ENCODE results near the gene USP17L21. TPM values are rescaled to one million over a fixed set of nuclear protein-coding genes. Genes with fewer than 3 reads are reported as not detected.
"Not testable (repeated sequence)": the region's sequence is repeated elsewhere in the genome, so short reads cannot be mapped to it uniquely, and the experiment has no call there.

USP17L21 gene, protein sequence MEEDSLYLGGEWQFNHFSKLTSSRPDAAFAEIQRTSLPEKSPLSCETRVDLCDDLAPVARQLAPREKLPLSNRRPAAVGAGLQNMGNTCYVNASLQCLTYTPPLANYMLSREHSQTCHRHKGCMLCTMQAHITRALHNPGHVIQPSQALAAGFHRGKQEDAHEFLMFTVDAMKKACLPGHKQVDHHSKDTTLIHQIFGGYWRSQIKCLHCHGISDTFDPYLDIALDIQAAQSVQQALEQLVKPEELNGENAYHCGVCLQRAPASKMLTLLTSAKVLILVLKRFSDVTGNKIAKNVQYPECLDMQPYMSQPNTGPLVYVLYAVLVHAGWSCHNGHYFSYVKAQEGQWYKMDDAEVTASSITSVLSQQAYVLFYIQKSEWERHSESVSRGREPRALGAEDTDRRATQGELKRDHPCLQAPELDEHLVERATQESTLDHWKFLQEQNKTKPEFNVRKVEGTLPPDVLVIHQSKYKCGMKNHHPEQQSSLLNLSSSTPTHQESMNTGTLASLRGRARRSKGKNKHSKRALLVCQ
- not detected for total RNA-seq
- polyA plus RNA-seq, result not detected
- long read RNA-seq, donor 1, result 0 reads
- long read RNA-seq, donor 2, result 0 reads
- long read RNA-seq, donor 3, result 0 reads
- long read RNA-seq, donor 4, result 0 reads
- long read RNA-seq, donor 5, result 0 reads
- long read RNA-seq, donor 6, result 0 reads
- long read RNA-seq, donor 7, result 0 reads
- long read RNA-seq, donor 8, result 0 reads
- long read RNA-seq, donor 9, result 0 reads
- long read RNA-seq, donor 10, result 0 reads

DNA sequence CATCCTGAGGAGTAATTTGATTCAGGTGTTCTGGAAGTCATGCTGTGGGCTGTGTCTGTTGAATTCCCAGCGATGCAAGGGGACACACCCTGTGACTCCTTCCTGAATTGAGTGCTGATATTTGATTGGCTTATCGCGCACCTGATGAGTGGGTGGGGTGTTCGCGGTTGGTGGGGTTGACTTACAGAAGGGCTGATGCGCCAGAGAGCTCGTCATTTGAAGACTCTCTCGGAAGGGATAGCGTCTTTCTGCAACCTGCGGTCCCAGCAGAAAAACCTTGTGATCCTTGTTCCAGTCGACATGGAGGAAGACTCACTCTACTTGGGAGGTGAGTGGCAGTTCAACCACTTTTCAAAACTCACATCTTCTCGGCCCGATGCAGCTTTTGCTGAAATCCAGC lies at the start of gene USP17L21:
Gene USP17L21 (plus strand): TSS at position 301 of the 400 bp plus-strand sequence. CDS start 0 bp downstream, at position 301.
- H3K4me3 ChIP-seq (ENCODE audit: low read length in 2 of 2); H3K27me3 ChIP-seq (ENCODE audit: control insufficient read depth in 2 of 2, insufficient read depth in 1 of 2, low read length in 1 of 2); DNase-seq (ENCODE audit: low read depth in 6 of 9, low spot score in 9 of 9); H3K4me1 ChIP-seq (ENCODE audit: control insufficient read depth in 2 of 2, insufficient read depth in 2 of 2, low read length in 2 of 2); H3K9me3 ChIP-seq (ENCODE audit: control insufficient read depth in 2 of 2, insufficient read depth in 1 of 2, low read length in 1 of 2); H3K36me3 ChIP-seq (ENCODE audit: control insufficient read depth in 2 of 2, insufficient read depth in 2 of 2, low read length in 1 of 2); H3K27ac ChIP-seq (ENCODE audit: low read depth in 1 of 2, low read length in 1 of 2): not testable (repeated sequence)
- WGBS, result no CpG with 5 or more reads among the region's 13 CpGs

GRCh38 chr4:9214701-9215100 lies 48.0 kb upstream of the USP17L21 start:
- H3K4me1 ChIP-seq (ENCODE audit: control insufficient read depth in 2 of 2, insufficient read depth in 2 of 2, low read length in 2 of 2); DNase-seq (ENCODE audit: low read depth in 6 of 9, low spot score in 9 of 9); H3K4me3 ChIP-seq (ENCODE audit: low read length in 2 of 2); H3K36me3 ChIP-seq (ENCODE audit: control insufficient read depth in 2 of 2, insufficient read depth in 2 of 2, low read length in 1 of 2); H3K9me3 ChIP-seq (ENCODE audit: control insufficient read depth in 2 of 2, insufficient read depth in 1 of 2, low read length in 1 of 2); H3K27me3 ChIP-seq (ENCODE audit: control insufficient read depth in 2 of 2, insufficient read depth in 1 of 2, low read length in 1 of 2); H3K27ac ChIP-seq (ENCODE audit: low read depth in 1 of 2, low read length in 1 of 2): not testable (repeated sequence)
- 84% methylated on average over 11 of the region's 14 CpGs for WGBS

DNA sequence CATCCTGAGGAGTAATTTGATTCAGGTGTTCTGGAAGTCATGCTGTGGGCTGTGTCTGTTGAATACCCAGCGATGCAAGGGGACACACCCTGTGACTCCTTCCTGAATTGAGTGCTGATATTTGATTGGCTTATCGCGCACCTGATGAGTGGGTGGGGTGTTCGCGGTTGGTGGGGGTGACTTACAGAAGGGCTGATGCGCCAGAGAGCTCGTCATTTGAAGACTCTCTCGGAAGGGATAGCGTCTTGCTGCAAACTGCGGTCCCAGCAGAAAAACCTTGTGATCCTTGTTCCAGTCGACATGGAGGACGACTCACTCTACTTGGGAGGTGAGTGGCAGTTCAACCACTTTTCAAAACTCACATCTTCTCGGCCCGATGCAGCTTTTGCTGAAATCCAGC lies 47.6 kb upstream of the USP17L21 start, which contains the start of gene USP17L11:
Gene USP17L11 (plus strand): TSS at position 301 of the 400 bp plus-strand sequence. CDS start 0 bp downstream, at position 301.
- WGBS, result no CpG with 5 or more reads among the region's 14 CpGs
- not testable (repeated sequence) for H3K27ac ChIP-seq (ENCODE audit: low read depth in 1 of 2, low read length in 1 of 2); H3K4me3 ChIP-seq (ENCODE audit: low read length in 2 of 2); H3K9me3 ChIP-seq (ENCODE audit: control insufficient read depth in 2 of 2, insufficient read depth in 1 of 2, low read length in 1 of 2); H3K36me3 ChIP-seq (ENCODE audit: control insufficient read depth in 2 of 2, insufficient read depth in 2 of 2, low read length in 1 of 2); H3K27me3 ChIP-seq (ENCODE audit: control insufficient read depth in 2 of 2, insufficient read depth in 1 of 2, low read length in 1 of 2); H3K4me1 ChIP-seq (ENCODE audit: control insufficient read depth in 2 of 2, insufficient read depth in 2 of 2, low read length in 2 of 2); DNase-seq (ENCODE audit: low read depth in 6 of 9, low spot score in 9 of 9)

GRCh38 chr4:9219852-9220251 lies 42.8 kb upstream of the USP17L21 start, which contains the start of gene USP17L12:
Gene USP17L12, plus strand, starts transcription at chr4:9220152. Its CDS starts 0 bp downstream, at chr4:9220152.
- H3K27ac ChIP-seq (ENCODE audit: low read depth in 1 of 2, low read length in 1 of 2); H3K4me1 ChIP-seq (ENCODE audit: control insufficient read depth in 2 of 2, insufficient read depth in 2 of 2, low read length in 2 of 2); H3K36me3 ChIP-seq (ENCODE audit: control insufficient read depth in 2 of 2, insufficient read depth in 2 of 2, low read length in 1 of 2); H3K9me3 ChIP-seq (ENCODE audit: control insufficient read depth in 2 of 2, insufficient read depth in 1 of 2, low read length in 1 of 2); H3K4me3 ChIP-seq (ENCODE audit: low read length in 2 of 2); DNase-seq (ENCODE audit: low read depth in 6 of 9, low spot score in 9 of 9); H3K27me3 ChIP-seq (ENCODE audit: control insufficient read depth in 2 of 2, insufficient read depth in 1 of 2, low read length in 1 of 2): not testable (repeated sequence)
- WGBS, result no CpG with 5 or more reads among the region's 13 CpGs

DNA sequence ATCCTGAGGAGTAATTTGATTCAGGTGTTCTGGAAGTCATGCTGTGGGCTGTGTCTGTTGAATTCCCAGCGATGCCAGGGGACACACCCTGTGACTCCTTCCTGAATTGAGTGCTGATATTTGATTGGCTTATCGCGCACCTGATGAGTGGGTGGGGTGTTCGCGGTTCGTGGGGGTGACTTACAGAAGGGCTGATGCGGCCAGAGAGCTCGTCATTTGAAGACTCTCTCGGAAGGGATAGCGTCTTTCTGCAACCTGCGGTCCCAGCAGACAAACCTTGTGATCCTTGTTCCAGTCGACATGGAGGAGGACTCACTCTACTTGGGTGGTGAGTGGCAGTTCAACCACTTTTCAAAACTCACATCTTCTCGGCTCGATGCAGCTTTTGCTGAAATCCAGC lies 38.1 kb upstream of the USP17L21 start, which contains the start of gene USP17L13:
Gene USP17L13 (plus strand): TSS at position 301 of the 400 bp plus-strand sequence. CDS start 0 bp downstream, at position 301.
- H3K9me3 ChIP-seq (ENCODE audit: control insufficient read depth in 2 of 2, insufficient read depth in 1 of 2, low read length in 1 of 2); H3K4me3 ChIP-seq (ENCODE audit: low read length in 2 of 2); H3K27me3 ChIP-seq (ENCODE audit: control insufficient read depth in 2 of 2, insufficient read depth in 1 of 2, low read length in 1 of 2); H3K4me1 ChIP-seq (ENCODE audit: control insufficient read depth in 2 of 2, insufficient read depth in 2 of 2, low read length in 2 of 2); DNase-seq (ENCODE audit: low read depth in 6 of 9, low spot score in 9 of 9); H3K27ac ChIP-seq (ENCODE audit: low read depth in 1 of 2, low read length in 1 of 2); H3K36me3 ChIP-seq (ENCODE audit: control insufficient read depth in 2 of 2, insufficient read depth in 2 of 2, low read length in 1 of 2): not testable (repeated sequence)
- no CpG with 5 or more reads among the region's 14 CpGs for WGBS

DNA sequence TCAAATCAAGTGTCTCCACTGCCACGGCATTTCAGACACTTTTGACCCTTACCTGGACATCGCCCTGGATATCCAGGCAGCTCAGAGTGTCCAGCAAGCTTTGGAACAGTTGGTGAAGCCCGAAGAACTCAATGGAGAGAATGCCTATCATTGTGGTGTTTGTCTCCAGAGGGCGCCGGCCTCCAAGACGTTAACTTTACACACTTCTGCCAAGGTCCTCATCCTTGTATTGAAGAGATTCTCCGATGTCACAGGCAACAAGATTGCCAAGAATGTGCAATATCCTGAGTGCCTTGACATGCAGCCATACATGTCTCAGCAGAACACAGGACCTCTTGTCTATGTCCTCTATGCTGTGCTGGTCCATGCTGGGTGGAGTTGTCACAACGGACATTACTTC lies 32.4 kb upstream of the USP17L21 start:
- DNase-seq (ENCODE audit: low read depth in 6 of 9, low spot score in 9 of 9); H3K9me3 ChIP-seq (ENCODE audit: control insufficient read depth in 2 of 2, insufficient read depth in 1 of 2, low read length in 1 of 2); H3K4me3 ChIP-seq (ENCODE audit: low read length in 2 of 2); H3K36me3 ChIP-seq (ENCODE audit: control insufficient read depth in 2 of 2, insufficient read depth in 2 of 2, low read length in 1 of 2); H3K4me1 ChIP-seq (ENCODE audit: control insufficient read depth in 2 of 2, insufficient read depth in 2 of 2, low read length in 2 of 2); H3K27me3 ChIP-seq (ENCODE audit: control insufficient read depth in 2 of 2, insufficient read depth in 1 of 2, low read length in 1 of 2); H3K27ac ChIP-seq (ENCODE audit: low read depth in 1 of 2, low read length in 1 of 2): not testable (repeated sequence)
- 94% methylated on average over 6 of the region's 8 CpGs for WGBS

DNA sequence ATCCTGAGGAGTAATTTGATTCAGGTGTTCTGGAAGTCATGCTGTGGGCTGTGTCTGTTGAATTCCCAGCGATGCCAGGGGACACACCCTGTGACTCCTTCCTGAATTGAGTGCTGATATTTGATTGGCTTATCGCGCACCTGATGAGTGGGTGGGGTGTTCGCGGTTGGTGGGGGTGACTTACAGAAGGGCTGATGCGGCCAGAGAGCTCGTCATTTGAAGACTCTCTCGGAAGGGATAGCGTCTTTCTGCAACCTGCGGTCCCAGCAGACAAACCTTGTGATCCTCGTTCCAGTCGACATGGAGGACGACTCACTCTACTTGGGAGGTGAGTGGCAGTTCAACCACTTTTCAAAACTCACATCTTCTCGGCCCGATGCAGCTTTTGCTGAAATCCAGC lies 28.6 kb upstream of the USP17L21 start, which contains the start of gene USP17L15:
Gene USP17L15 (plus strand): TSS at position 301 of the 400 bp plus-strand sequence. CDS start 0 bp downstream, at position 301.
- H3K27ac ChIP-seq (ENCODE audit: low read depth in 1 of 2, low read length in 1 of 2); DNase-seq (ENCODE audit: low read depth in 6 of 9, low spot score in 9 of 9); H3K27me3 ChIP-seq (ENCODE audit: control insufficient read depth in 2 of 2, insufficient read depth in 1 of 2, low read length in 1 of 2); H3K36me3 ChIP-seq (ENCODE audit: control insufficient read depth in 2 of 2, insufficient read depth in 2 of 2, low read length in 1 of 2); H3K4me3 ChIP-seq (ENCODE audit: low read length in 2 of 2); H3K4me1 ChIP-seq (ENCODE audit: control insufficient read depth in 2 of 2, insufficient read depth in 2 of 2, low read length in 2 of 2); H3K9me3 ChIP-seq (ENCODE audit: control insufficient read depth in 2 of 2, insufficient read depth in 1 of 2, low read length in 1 of 2): not testable (repeated sequence)
- WGBS, result no CpG with 5 or more reads among the region's 15 CpGs

GRCh38 chr4:9238461-9238860 lies 24.2 kb upstream of the USP17L21 start:
- H3K9me3 ChIP-seq (ENCODE audit: control insufficient read depth in 2 of 2, insufficient read depth in 1 of 2, low read length in 1 of 2); DNase-seq (ENCODE audit: low read depth in 6 of 9, low spot score in 9 of 9): not testable (repeated sequence)

GRCh38 chr4:9243579-9243978 lies 19.1 kb upstream of the USP17L21 start, which contains the start of gene USP17L17:
Gene USP17L17, plus strand, starts transcription at chr4:9243879. Its CDS starts 0 bp downstream, at chr4:9243879.
- H3K27me3 ChIP-seq (ENCODE audit: control insufficient read depth in 2 of 2, insufficient read depth in 1 of 2, low read length in 1 of 2); DNase-seq (ENCODE audit: low read depth in 6 of 9, low spot score in 9 of 9); H3K4me3 ChIP-seq (ENCODE audit: low read length in 2 of 2); H3K27ac ChIP-seq (ENCODE audit: low read depth in 1 of 2, low read length in 1 of 2); H3K9me3 ChIP-seq (ENCODE audit: control insufficient read depth in 2 of 2, insufficient read depth in 1 of 2, low read length in 1 of 2); H3K36me3 ChIP-seq (ENCODE audit: control insufficient read depth in 2 of 2, insufficient read depth in 2 of 2, low read length in 1 of 2); H3K4me1 ChIP-seq (ENCODE audit: control insufficient read depth in 2 of 2, insufficient read depth in 2 of 2, low read length in 2 of 2): not testable (repeated sequence)
- 93% methylated on average over 5 of the region's 14 CpGs for WGBS

More at GRCh38 chr4:9238461-9238860, 24.2 kb upstream of the USP17L21 start:
- H3K27ac ChIP-seq (ENCODE audit: low read depth in 1 of 2, low read length in 1 of 2); H3K27me3 ChIP-seq (ENCODE audit: control insufficient read depth in 2 of 2, insufficient read depth in 1 of 2, low read length in 1 of 2); H3K36me3 ChIP-seq (ENCODE audit: control insufficient read depth in 2 of 2, insufficient read depth in 2 of 2, low read length in 1 of 2); H3K4me3 ChIP-seq (ENCODE audit: low read length in 2 of 2); H3K4me1 ChIP-seq (ENCODE audit: control insufficient read depth in 2 of 2, insufficient read depth in 2 of 2, low read length in 2 of 2): not testable (repeated sequence)
- 91% methylated on average over 11 of the region's 12 CpGs for WGBS

Data from thymus (tissue), 14 donors.